ENCODE results near the gene SMCR8. TPM values are rescaled to one million over a fixed set of nuclear protein-coding genes. Genes with fewer than 3 reads are reported as not detected.

Gene SMCR8
- total RNA-seq, 1 experiment from 2014 or later = 22.4 TPM

GRCh38 chr17:18315562-18315922 lies 449 bp downstream of the SMCR8 start:
- H3K56ac ChIP-seq (ENCODE audit: insufficient read length, low read depth, low read length) = no peak overlapping the region
- H4K20me1 ChIP-seq (ENCODE audit: control insufficient read depth, insufficient read depth, insufficient read length) = no peaks in the 10 kb centered on the region
- no peak overlapping the region for H3T11ph ChIP-seq (ENCODE audit: low read length)
- peaks cover 42 to 48% of the 10 kb centered on the region in 2 experiments for H3K4me1 Mint-ChIP-seq
- H3K4me1 ChIP-seq (ENCODE audit: insufficient read depth, low read length) = peaks cover 2% of the 10 kb centered on the region; the same call in 1 of the 2 replicates
- no CpG with 5 or more reads among the region's 18 CpGs for WGBS (ENCODE audit: extremely low coverage, insufficient read length, low lambda C conversion rate)
- H3K4ac ChIP-seq (ENCODE audit: low read depth, low read length) = no peak overlapping the region
- no peak overlapping the region for H4K91ac ChIP-seq (ENCODE audit: insufficient read length, low read depth, low read length)
- no peaks in the 10 kb centered on the region; a peak in 2 of 5 replicates for H3K9me3 Mint-ChIP-seq
- no peak overlapping the region for H2BK5ac ChIP-seq (ENCODE audit: insufficient read length, low read length)
- H3K23me2 ChIP-seq (ENCODE audit: insufficient read length, low read depth, low read length, poor library complexity, severe bottlenecking) = peaks cover 15% of the 10 kb centered on the region
- H3K9me3 ChIP-seq (ENCODE audit: control insufficient read depth, low read depth, low read length) = no peaks in the 10 kb centered on the region
- no peak overlapping the region for H3K18ac ChIP-seq (ENCODE audit: insufficient read length, low read depth, low read length)
- H4K5ac ChIP-seq (ENCODE audit: insufficient read length, low read depth, low read length) = no peak overlapping the region
- peak overlapping the region; percentile 54; the same call in 1 of the 2 replicates for H3K14ac ChIP-seq (ENCODE audit: insufficient read depth, low read length)
- no peaks in the 10 kb centered on the region for H3K27me3 Mint-ChIP-seq (ENCODE audit: low read depth)
- H3K4me2 ChIP-seq (ENCODE audit: insufficient read depth, insufficient read length, low read length) = peak overlapping the region; percentile 100
- no peak overlapping the region for H2AFZ ChIP-seq (ENCODE audit: low read length)
- peaks cover 27 to 57% (median 54%) of the 10 kb centered on the region in 3 experiments; a peak in 6 of 7 replicates for H3K36me3 Mint-ChIP-seq (ENCODE audit: insufficient read depth in 1 of 3, low read depth in 3 of 3)
- peak overlapping the region; percentile 80 for H3K9ac ChIP-seq (ENCODE audit: extremely low read depth, insufficient read length, low read length)
- H4K8ac ChIP-seq (replicated peaks; ENCODE audit: insufficient read length, low read depth, low read length) = no peak overlapping the region
- H2BK20ac ChIP-seq (ENCODE audit: low read depth, low read length, poor library complexity, severe bottlenecking) = no peak overlapping the region
- peaks cover 40% of the 10 kb centered on the region; the same call in 1 of the 2 replicates for H3K79me2 ChIP-seq (ENCODE audit: insufficient read depth, low read length)
- no peak overlapping the region for H3K27ac ChIP-seq (ENCODE audit: insufficient read length, low read depth, low read length)
- H2BK15ac ChIP-seq (ENCODE audit: low read depth, low read length) = no peak overlapping the region
- H3K79me1 ChIP-seq (ENCODE audit: insufficient read depth, low read depth, low read length, poor library complexity, severe bottlenecking) = peaks cover 41% of the 10 kb centered on the region
- DNase-seq = no peak
- H3K27ac Mint-ChIP-seq = peak overlapping the region; percentile 100
- H3K4me3 Mint-ChIP-seq = peak overlapping the region; percentile 98 to 100
- H2BK12ac ChIP-seq (ENCODE audit: insufficient read length, low read depth, low read length) = no peak overlapping the region
- H3K27me3 ChIP-seq (ENCODE audit: insufficient read depth, low read length) = no peaks in the 10 kb centered on the region
- H3K23ac ChIP-seq (ENCODE audit: insufficient read length, low read depth, low read length) = no peak overlapping the region
- no peak overlapping the region for H2BK120ac ChIP-seq (ENCODE audit: low read depth, low read length, poor library complexity, severe bottlenecking)
- H2AK5ac ChIP-seq (ENCODE audit: insufficient read length, low read length) = no peak overlapping the region
- TF ChIP-seq CTCF (conservative IDR thresholded peaks at IDR 0.05) = no peak
